ENCODE data around the gene APBA2. TPM values are rescaled to one million over a fixed set of nuclear protein-coding genes. Genes with fewer than 3 reads are reported as not detected.
"Not testable (repeated sequence)": the region's sequence is repeated elsewhere in the genome, so short reads cannot be mapped to it uniquely, and the experiment has no call there.

The APBA2 gene
- total RNA-seq, 1 experiment from 2014 or later = 27.6 TPM

- in situ Hi-C loops (cut with HindIII; ENCODE audit: low sequenced_read_pairs) = no loop called here
- no peak for DNase-seq (ENCODE audit: low spot score)
Observed at GRCh38 chr15:29012097-29012496, 126.3 kb downstream of the APBA2 start.

GRCh38 chr15:29014493-29014892 is 128.7 kb downstream of the APBA2 start:
- no peak for DNase-seq (ENCODE audit: low spot score)
- in situ Hi-C loops (cut with HindIII; ENCODE audit: low sequenced_read_pairs) = no loop called here

- in situ Hi-C loops (cut with HindIII; ENCODE audit: low sequenced_read_pairs) = no loop called here
- DNase-seq (ENCODE audit: low spot score) = no peak
Observed at GRCh38 chr15:29016518-29016917, 130.7 kb downstream of the APBA2 start.

GRCh38 chr15:29018120-29018805 is 132.5 kb downstream of the APBA2 start:
- in situ Hi-C loops (cut with HindIII; ENCODE audit: low sequenced_read_pairs) = no loop called here
- DNase-seq (ENCODE audit: low spot score) = peak; percentile 63

- in situ Hi-C loops (cut with HindIII; ENCODE audit: low sequenced_read_pairs) = no loop called here
- peak; percentile 65 for DNase-seq (ENCODE audit: low spot score)
Observed at GRCh38 chr15:29018995-29019976, 133.5 kb downstream of the APBA2 start.

GRCh38 chr15:29021857-29022256 is 136.1 kb downstream of the APBA2 start:
- DNase-seq (ENCODE audit: low spot score) = peak; percentile 59
- in situ Hi-C loops (cut with HindIII; ENCODE audit: low sequenced_read_pairs) = no loop called here

- DNase-seq (ENCODE audit: low spot score) = no peak
- in situ Hi-C loops (cut with HindIII; ENCODE audit: low sequenced_read_pairs) = no loop called here
Observed at GRCh38 chr15:29024662-29025061, 138.9 kb downstream of the APBA2 start.

GRCh38 chr15:29025411-29025810 is 139.6 kb downstream of the APBA2 start:
- in situ Hi-C loops (cut with HindIII; ENCODE audit: low sequenced_read_pairs); DNase-seq (ENCODE audit: low spot score): not testable (repeated sequence)

- DNase-seq (ENCODE audit: low spot score); in situ Hi-C loops (cut with HindIII; ENCODE audit: low sequenced_read_pairs): not testable (repeated sequence)
Observed at GRCh38 chr15:29028158-29028557, 142.4 kb downstream of the APBA2 start.

- in situ Hi-C loops (cut with HindIII; ENCODE audit: low sequenced_read_pairs) = no loop called here
- no peak for DNase-seq (ENCODE audit: low spot score)
Observed at GRCh38 chr15:29029651-29030195, 143.9 kb downstream of the APBA2 start.

GRCh38 chr15:29031502-29032228 is 145.9 kb downstream of the APBA2 start:
- DNase-seq (ENCODE audit: low spot score) = no peak
- in situ Hi-C loops (cut with HindIII; ENCODE audit: low sequenced_read_pairs) = no loop called here

GRCh38 chr15:29032229-29032625 is 146.5 kb downstream of the APBA2 start:
- no peak for DNase-seq (ENCODE audit: low spot score)
- in situ Hi-C loops (cut with HindIII; ENCODE audit: low sequenced_read_pairs) = no loop called here

- no peak for DNase-seq (ENCODE audit: low spot score)
- in situ Hi-C loops (cut with HindIII; ENCODE audit: low sequenced_read_pairs) = no loop called here
Observed at GRCh38 chr15:29032751-29033150, 147.0 kb downstream of the APBA2 start.

- DNase-seq (ENCODE audit: low spot score) = no peak
- in situ Hi-C loops (cut with HindIII; ENCODE audit: low sequenced_read_pairs) = no loop called here
Observed at GRCh38 chr15:29034151-29034550, 148.4 kb downstream of the APBA2 start.

GRCh38 chr15:29034593-29035335 is 149.0 kb downstream of the APBA2 start:
- no peak for DNase-seq (ENCODE audit: low spot score)
- in situ Hi-C loops (cut with HindIII; ENCODE audit: low sequenced_read_pairs) = no loop called here

- in situ Hi-C loops (cut with HindIII; ENCODE audit: low sequenced_read_pairs) = no loop called here
- peak; percentile 84 for DNase-seq (ENCODE audit: low spot score)
Observed at GRCh38 chr15:29035336-29036285, 149.8 kb downstream of the APBA2 start.

GRCh38 chr15:29037997-29038705 is 152.4 kb downstream of the APBA2 start:
- in situ Hi-C loops (cut with HindIII; ENCODE audit: low sequenced_read_pairs) = no loop called here
- no peak for DNase-seq (ENCODE audit: low spot score)
